SK-N-MC (cell line): Measurements from ENCODE around the gene ANAPC7.

Source experiments
- DNase-seq: peaks from one replicate; pipeline ENCODE4 v3.0.0-alpha.2; 2011; ENCODE audit warnings: low read depth, low spot score
- H3K27ac ChIP-seq: fragments of 200-600 bp; sonication (generic); 2 replicates; pipeline ENCODE4 v1.5.1; 2016; ENCODE audit warnings: mixed run types
- H3K36me3 ChIP-seq: fragments of 200-600 bp; sonication (generic); 2 replicates; pipeline ENCODE4 v1.6.1; 2017; ENCODE audit warnings: antibody characterized with exemption, low read length, mixed read lengths; ENCODE audit not compliant: insufficient read depth
- H3K4me3 ChIP-seq: fragments of 200-600 bp; sonication (generic); 2 replicates; pipeline ENCODE4 v1.5.1; 2016
- H3K9ac ChIP-seq: fragments of 200-600 bp; sonication (generic); 2 replicates; pipeline ENCODE4 v1.8.0; 2017; ENCODE audit warnings: mixed run types, mixed read lengths; ENCODE audit not compliant: insufficient read length
- H3K9me3 ChIP-seq: fragments of 200-600 bp; sonication (generic); 2 replicates; pipeline ENCODE4 v1.6.1; 2017; ENCODE audit warnings: low read depth, mild to moderate bottlenecking, antibody characterized with exemption, low read length, moderate library complexity, mixed read lengths
- EZH2 ChIP-seq: fragments of 200-600 bp; sonication (generic); IDR thresholded peaks from one replicate; pipeline ENCODE4 v1.6.1; 2017; ENCODE audit warnings: antibody characterized with exemption
- FOXP2 ChIP-seq: optimal IDR thresholded peaks from 2 replicates; pipeline ENCODE3; 2011; ENCODE audit warnings: mild to moderate bottlenecking, moderate library complexity; ENCODE audit not compliant: insufficient read depth; ENCODE audit errors: extremely low read length, control extremely low read depth
- POLR2AphosphoS5 ChIP-seq: IDR thresholded peaks from 2 replicates; pipeline ENCODE4 v1.6.1; 2012; ENCODE audit warnings: mild to moderate bottlenecking, low read depth, low read length, borderline replicate concordance

ANAPC7 gene

DNA sequence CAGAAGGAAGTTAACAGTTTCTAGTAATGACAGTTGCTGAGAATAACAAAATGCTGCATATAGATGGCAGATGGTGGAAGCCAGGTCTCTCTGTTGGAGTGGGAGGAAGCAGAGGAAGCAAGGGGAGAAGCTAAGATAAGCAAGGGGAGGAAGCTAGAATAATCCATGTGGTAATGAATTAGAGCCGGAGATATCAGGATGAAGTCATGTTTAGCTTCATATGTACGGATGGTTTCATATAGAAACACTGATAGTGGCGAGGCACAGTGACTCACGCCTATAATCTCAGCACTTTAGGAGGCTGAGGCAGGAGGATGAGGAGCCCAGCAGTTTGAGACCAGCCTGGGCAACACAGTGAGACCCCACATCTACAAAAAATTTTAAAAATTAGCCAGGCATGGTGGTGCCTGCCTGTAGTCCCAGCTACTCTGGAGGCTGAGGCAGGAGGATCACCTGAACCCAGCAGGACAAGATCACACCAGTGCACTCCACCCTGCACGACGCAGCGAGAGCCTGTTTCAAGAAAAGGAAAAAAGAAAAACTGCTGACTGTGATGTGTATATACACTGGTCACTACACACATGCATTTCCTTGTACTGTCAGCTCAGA is 49.2 kb downstream of the ANAPC7 start:
- no peak overlapping the region for H3K4me3 ChIP-seq

DNA sequence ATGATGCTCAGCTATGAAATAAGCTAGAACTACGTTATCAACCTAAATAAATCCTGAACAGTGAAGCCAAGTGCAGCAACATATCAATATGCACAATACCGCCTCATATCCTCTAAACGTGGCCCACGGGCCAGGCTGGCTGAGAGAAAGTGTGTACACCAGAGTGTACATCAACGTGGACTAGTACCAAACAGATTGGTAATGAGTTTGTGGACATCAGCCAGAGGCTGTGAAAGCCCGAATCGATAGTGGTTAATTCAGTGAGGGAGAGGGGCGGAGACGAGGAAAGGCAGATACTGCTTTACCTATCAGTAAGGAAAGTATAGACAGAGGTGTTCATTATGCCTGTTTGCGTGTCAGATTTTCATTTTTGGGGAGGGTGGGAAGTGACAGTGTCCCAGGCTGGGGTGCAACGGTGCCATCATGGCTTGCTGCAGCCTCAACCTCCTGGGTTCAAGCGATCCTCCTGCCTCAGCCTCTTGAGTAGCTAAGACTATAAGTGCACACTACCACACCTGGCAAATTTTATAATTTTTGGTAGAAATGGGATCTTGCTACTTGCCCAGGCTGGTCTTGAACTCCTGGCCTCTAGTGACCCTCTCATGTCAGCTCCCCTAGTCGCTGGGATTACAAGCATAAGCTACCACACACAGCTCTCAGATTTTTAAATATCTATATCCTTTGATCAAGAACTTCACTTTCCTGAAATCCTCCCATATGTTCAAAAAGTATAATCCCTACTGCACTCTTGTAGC is 50.1 kb downstream of the ANAPC7 start:
- Histone ChIP-seq H3K9me3 (no peaks in the 10 kb centered on the region), H3K27ac (peak overlapping the region; percentile 39; the same call in 1 of the 2 replicates)
- no peak for DNase-seq

More for the DNA sequence above, 49.2 kb downstream of the ANAPC7 start:
- no peak for TF ChIP-seq EZH2
- TF ChIP-seq POLR2AphosphoS5: no peak
- TF ChIP-seq FOXP2: no peak
- Histone ChIP-seq H3K9ac (no peak overlapping the region), H3K36me3 (peaks cover 9% of the 10 kb centered on the region), H3K27ac (peak overlapping the region; percentile 57; the same call in 1 of the 2 replicates), H3K9me3 (no peaks in the 10 kb centered on the region)
- DNase-seq: no peak

DNA sequence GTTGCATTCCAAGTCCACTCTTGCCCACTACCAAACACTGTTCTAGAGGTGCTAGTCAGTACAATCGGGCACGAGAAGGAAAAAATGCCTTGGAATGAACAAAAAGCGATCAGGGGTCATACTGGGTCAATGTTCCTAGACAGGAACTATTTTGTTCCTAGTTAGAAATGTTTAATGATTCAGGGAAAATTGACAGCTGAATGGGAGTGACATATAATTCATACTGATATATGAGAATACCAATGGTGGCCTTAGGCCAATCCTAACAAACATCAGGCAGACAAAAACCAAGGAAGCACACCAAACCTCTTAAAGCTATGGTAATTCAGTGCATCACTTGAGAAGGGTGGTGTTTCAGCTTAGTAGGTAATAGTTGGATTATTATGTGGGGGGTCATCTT is 51.1 kb downstream of the ANAPC7 start:
- no peak overlapping the region for H3K9ac ChIP-seq
- TF ChIP-seq EZH2 (no peak), POLR2AphosphoS5 (no peak), FOXP2 (no peak)
- no peak for DNase-seq
- peaks cover 26% of the 10 kb centered on the region for H3K36me3 ChIP-seq
- no peak overlapping the region for H3K4me3 ChIP-seq
- no peaks in the 10 kb centered on the region for H3K9me3 ChIP-seq
- 0 out of 2 replicates have a peak overlapping the region, but pooled peaks have one; percentile 36 for H3K27ac ChIP-seq

More for the DNA sequence above, 50.1 kb downstream of the ANAPC7 start:
- Histone ChIP-seq H3K9ac (no peak overlapping the region), H3K4me3 (no peak overlapping the region), H3K36me3 (peaks cover 18% of the 10 kb centered on the region)
- no peak for TF ChIP-seq EZH2
- 0 out of 2 replicates have a peak, but pooled peaks have one; percentile 20 for TF ChIP-seq POLR2AphosphoS5

DNA sequence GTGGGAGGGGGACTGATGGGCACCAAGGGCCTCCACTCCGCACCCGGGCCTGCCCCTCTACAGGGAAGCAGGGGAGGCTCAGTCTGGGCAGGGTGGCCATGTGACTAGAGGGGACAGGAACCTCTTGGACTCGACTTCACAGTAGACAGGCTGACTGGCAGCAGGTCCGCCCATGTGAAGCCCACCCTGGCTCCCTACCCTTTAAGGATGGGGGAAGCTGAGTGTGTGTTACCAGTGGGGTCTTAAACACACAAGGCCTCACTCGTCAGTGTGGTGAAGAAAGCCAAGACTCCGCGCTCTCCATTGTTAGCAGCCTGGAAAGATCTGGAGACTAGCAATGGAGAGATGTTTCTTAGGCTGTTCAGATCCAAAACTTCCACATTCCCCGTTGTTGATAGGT is 52.4 kb downstream of the ANAPC7 start:
- Histone ChIP-seq H3K27ac (no peak overlapping the region), H3K4me3 (no peak overlapping the region), H3K9me3 (no peaks in the 10 kb centered on the region), H3K36me3 (peaks cover 39% of the 10 kb centered on the region), H3K9ac (no peak overlapping the region)
- DNase-seq: no peak
- TF ChIP-seq FOXP2 (no peak), EZH2 (no peak), POLR2AphosphoS5 (no peak)

DNA sequence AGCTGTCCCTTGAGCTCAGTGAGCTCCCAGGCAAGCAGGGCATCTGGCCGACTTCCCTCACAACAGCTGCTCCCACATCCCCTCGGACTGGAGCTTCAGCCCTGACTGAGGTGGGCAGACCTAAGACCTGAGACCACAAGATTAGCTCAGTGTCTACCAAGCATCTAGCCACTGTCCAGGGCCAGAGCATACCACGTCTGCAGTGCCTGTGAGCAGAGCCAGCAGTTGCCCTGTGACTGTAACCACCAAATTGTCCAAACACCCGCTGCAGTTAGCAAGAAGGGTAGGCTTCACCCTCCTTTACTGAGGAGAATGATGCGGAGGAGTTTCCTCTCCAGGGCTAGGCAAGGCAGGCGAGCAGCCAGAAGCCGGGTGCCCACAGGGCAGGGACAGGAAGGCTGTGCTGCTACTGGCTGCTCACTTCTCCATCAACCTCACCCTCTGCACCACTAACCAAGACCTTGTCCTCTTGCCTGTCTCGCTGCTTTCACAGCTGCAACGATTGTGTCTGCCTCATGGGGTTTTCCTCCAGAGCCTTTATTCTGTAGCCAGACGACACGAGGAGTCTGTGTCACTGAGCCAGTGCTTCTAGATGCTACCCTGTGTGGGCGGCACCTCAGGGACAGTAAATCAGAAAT is 53.9 kb downstream of the ANAPC7 start:
- Histone ChIP-seq H3K9ac (no peak overlapping the region), H3K36me3 (peaks cover 54% of the 10 kb centered on the region), H3K27ac (no peak overlapping the region), H3K9me3 (no peaks in the 10 kb centered on the region), H3K4me3 (no peak overlapping the region)
- DNase-seq: no peak
- TF ChIP-seq POLR2AphosphoS5 (peak; percentile 15; the same call in 1 of the 2 replicates), FOXP2 (no peak), EZH2 (no peak)

DNA sequence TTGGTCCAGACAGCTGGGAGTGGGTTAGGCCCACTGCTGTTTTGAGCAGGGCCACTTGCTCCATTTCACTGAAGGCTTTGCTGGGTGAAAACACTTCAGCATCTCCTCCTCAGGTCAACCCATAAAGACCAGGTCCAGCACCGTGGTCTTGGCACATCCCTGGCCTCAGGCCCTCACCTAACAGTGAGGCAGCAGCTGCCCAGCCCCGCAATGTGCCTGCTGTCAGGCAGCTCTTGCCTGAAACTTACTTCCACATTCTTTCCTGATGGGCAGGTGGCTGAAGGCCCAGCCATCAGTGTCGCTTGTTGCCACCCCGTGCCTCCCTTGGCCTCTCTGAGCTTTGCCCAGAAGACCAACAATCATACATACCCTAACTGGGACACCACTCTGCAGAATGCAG is 54.4 kb downstream of the ANAPC7 start:
- Histone ChIP-seq H3K4me3 (no peak overlapping the region), H3K36me3 (peaks cover 59% of the 10 kb centered on the region), H3K9ac (no peak overlapping the region), H3K9me3 (no peaks in the 10 kb centered on the region), H3K27ac (no peak overlapping the region)
- TF ChIP-seq POLR2AphosphoS5: no peak
- no peak for TF ChIP-seq EZH2
- TF ChIP-seq FOXP2: no peak
- no peak for DNase-seq

DNA sequence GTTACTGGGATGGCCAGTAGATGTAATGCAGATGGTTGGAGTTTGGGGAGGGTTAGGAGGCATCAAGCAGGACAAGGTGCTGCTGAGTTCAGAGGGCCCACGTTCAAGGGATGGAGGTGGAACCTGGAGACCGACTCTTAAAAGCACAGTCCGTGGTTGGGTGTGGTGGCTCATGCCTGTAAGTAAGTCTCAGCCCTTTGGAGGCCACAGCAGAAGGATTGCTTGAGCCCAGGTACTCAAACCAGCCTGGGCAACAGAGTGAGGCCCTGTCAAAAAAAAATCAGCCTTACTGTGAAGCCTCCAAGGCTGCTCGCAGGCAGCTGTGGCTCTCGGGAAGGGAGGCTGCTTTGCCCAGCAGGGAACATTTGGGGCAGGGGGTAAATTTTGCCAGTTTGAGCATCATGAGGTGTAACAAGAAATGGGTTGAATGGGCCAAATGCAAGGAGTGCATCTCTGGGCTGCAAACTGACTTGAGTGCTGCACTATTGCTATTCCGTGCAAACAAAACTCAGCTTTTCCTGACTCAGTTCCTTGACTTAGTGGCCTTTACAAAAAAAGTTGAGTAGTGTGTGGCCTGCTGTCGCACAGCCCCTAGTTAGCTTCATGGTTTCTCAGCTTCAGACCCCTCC is 55.0 kb downstream of the ANAPC7 start:
- DNase-seq: no peak
- H3K9ac ChIP-seq: no peak overlapping the region
- H3K9me3 ChIP-seq: no peaks in the 10 kb centered on the region
- H3K36me3 ChIP-seq: peaks cover 65% of the 10 kb centered on the region
- H3K27ac ChIP-seq: no peak overlapping the region
- no peak overlapping the region for H3K4me3 ChIP-seq
- TF ChIP-seq FOXP2 (no peak), EZH2 (no peak)

DNA sequence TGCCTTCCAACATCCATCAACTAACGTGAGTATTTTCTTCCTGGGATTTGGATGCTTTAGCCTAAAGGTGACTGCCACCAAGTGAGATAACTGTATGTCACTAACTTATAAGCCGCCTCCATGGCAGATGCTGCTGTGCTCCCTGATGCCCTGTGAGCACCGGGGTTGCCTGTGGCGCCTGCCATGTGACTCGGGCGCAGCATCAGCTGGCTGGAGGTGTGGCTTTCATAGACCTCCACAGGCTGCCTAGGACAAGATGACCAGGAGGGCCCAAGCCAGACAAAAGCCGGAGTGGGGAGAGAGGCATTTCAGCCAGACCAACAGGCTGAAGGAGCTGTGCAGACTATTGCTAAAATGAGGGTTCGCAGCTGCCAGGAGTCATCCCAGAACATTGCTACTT is 55.7 kb downstream of the ANAPC7 start:
- Histone ChIP-seq H3K9ac (no peak overlapping the region), H3K9me3 (no peaks in the 10 kb centered on the region), H3K36me3 (peaks cover 73% of the 10 kb centered on the region), H3K27ac (no peak overlapping the region), H3K4me3 (no peak overlapping the region)
- DNase-seq: no peak
- TF ChIP-seq EZH2 (no peak), POLR2AphosphoS5 (no peak), FOXP2 (no peak)
